ENCODE measurements around the gene ATP6V0C.
"Not testable (repeated sequence)": the region's sequence is repeated elsewhere in the genome, so short reads cannot be mapped to it uniquely, and the experiment has no call there.

Gene ATP6V0C

DNA sequence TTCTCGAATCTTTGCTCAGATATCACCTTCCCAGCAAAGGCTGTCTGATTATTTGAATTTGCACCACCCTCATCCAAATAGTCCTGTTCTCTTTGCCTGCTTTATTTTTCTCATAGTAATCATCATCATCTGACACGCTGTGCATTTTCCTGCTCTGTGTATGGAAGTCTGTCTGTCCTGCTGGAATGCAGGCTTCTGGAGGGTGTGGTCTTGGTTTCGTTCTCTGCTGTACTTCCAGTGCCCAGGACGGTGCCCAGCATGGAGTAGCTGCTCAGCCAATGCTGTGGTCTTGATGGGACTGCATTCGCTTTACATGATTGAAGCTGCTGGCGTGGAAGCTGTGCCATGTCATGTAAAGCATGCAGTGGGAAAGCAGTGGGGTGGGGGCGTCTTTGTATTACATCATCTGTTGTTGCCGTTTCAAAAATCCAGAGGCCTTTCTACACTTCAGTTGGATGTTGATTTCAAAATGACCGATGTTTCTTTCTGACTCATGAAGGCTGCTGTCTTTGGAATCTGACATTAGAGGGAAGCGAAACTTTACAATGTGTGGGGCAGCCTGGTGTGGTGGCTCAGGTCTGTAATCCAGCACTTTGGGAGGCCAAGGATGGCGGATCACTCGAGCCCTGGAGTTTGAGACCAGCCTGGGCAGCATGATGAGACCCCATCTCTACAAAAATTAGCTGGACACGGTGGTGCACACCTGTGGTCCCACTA lies 41.1 kb downstream of the ATP6V0C start:
- DNase-seq (ENCODE audit: low read depth) = not testable (repeated sequence)

DNA sequence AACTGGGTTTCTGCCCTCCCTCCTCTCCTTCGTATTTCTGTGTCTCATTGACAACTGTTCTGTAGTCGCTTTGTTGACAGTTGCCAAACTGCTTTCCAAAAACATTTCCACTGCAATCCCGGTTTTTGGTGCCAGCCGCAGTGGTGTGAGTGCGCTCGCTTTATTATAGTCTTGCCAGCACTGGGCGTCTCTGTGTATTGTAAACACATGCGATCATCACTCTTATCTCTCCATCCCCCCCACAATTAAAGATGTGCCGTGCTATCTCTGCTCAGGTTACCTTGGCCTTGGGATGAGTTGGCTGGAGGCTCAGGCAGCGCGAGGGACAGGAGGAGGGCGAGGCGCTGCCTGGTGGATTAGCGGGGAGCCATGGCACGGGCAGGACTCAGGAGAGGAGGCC lies 43.4 kb downstream of the ATP6V0C start:
- DNase-seq (ENCODE audit: low read depth) = not testable (repeated sequence)

DNA sequence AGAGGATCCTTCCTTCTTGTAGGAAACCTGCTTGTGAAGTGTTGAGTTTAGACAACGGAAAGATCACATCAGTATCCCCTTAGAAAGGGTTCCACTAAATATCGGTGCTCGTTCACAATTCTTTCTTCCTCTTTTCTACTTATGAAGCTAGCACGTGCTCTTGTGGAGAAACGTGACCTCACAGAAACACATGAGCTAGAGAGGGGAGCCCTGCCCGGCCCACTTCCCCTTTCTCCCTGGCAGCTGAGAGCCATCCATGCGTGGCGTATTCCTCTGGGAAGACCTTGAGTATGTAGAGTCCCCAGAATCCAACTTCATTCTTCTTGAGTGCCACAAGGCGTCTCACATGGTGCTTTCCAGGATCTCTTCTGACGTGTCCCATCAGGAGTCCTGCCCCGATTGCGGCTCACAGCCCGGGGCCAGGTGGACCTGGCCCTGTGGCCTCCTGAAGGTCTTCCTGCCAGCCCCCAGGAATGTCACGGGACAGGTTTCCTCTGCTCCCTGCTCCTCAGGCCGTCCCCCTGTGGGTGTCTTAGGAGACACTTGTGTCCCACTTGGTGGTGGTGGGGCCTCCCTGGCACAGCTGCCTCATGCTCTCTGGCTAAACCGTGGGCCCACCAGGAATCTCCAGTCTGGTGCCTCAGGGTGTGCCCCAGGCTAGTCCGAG lies 46.5 kb downstream of the ATP6V0C start:
- DNase-seq (ENCODE audit: low read depth) = not testable (repeated sequence)

DNA sequence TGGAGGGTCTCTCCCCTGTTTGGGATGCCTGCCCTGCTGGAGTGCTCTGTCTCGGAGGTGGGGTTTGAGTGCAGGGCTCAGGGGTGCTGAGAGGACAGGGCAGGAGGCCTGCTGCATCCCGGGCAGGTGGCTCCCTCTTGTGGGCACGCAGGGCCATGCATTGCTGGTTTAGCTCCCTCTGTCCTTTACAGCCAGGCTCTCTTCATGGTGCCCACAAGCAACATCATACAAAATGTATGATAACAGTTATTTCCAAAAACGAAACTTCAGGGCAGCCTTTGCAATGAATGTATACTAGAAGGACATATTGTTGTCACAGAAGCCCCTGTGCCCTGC lies 47.0 kb downstream of the ATP6V0C start:
- DNase-seq (ENCODE audit: low read depth) = not testable (repeated sequence)

DNA sequence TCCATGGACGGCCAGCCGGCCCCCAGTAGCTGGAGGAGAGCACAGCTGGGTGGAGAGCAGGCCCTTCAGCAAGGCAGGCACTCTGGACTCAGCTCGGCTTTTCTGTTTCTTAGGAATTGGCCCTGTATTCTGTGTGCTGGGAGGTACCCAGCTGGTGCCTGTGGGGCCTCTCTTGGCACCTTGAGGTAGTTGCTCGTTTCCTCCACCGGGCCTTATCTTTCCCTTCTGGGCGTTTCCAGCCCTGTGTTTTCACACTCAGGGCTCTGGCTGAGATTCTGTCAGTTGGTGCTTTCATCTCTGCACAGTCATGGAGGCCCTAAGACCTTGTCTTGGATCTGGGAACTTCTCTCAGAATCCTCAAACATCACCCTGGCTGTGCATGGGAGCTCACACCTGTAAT lies 53.8 kb downstream of the ATP6V0C start:
- not testable (repeated sequence) for DNase-seq (ENCODE audit: low read depth)

DNA sequence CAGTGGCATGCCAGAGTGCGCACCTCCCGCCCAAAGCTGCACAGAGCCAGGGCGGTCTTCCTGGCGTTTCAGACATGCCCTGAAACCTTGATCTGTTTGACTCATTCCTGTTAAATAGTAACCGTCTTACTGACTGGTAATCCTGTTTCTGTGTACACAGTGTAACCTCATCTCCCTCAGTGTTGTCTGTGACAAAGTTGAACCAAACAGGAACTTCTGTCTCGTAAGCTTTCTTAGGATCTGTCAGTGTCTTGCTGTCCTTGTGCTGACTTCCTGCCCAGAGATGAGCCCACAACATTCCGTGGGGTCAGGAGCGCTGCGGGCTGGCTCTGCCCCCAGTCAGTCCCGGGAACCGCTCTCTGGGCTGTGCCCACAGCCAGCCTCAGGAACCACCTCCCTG lies 54.8 kb downstream of the ATP6V0C start:
- DNase-seq (ENCODE audit: low read depth) = not testable (repeated sequence)

Measured in amniotic epithelial cell (primary cell).